Neural progenitor cell (in vitro differentiated cells): ENCODE measurements around the gene NRSN2.
"Not testable (repeated sequence)": the region's sequence is repeated elsewhere in the genome, so short reads cannot be mapped to it uniquely, and the experiment has no call there.

ENCODE experiments used
- CTCF ChIP-seq: fragments of 200-600 bp; sonication (generic); IDR thresholded peaks from 2 replicates; pipeline ENCODE4 v1.5.1; 2017; ENCODE audit warnings: antibody characterized with exemption, mild to moderate bottlenecking
- EZH2 ChIP-seq: fragments of 200-600 bp; sonication (generic); IDR thresholded peaks from 2 replicates; pipeline ENCODE4 v1.6.1; 2017; ENCODE audit warnings: antibody characterized with exemption, mild to moderate bottlenecking, moderate library complexity
- EZH2phosphoT487 ChIP-seq: fragments of 200-600 bp; sonication (generic); IDR thresholded peaks from 2 replicates; pipeline ENCODE4 v1.6.1; 2017; ENCODE audit warnings: antibody characterized with exemption

- TF ChIP-seq CTCF, EZH2, EZH2phosphoT487: not testable (repeated sequence)
These were observed 10.9 kb upstream of the NRSN2 start for GRCh38 chr20:336040-336439.
